Uterus (tissue), 2 donors: Measurements from ENCODE around the gene ZNF84.

Experiments
- CTCF ChIP-seq, 4 experiments: fragments of 200-600 bp in 2 of 4; fragments of 450-650 bp in 2 of 4; sonication (generic) in 2 of 4; IDR thresholded peaks; one replicate each; pipeline ENCODE4 v1.5.1; 2016 to 2019; ENCODE audit warnings: antibody characterized with exemption in 4 of 4, mild to moderate bottlenecking in 2 of 4, moderate library complexity in 1 of 4
- POLR2A ChIP-seq, 2 donors: fragments of 450-650 bp; IDR thresholded peaks; one replicate each; pipeline ENCODE4 v1.6.1; 2016; ENCODE audit warnings: antibody characterized with exemption in 2 of 2, mild to moderate bottlenecking in 1 of 2, moderate library complexity in 1 of 2

DNA sequence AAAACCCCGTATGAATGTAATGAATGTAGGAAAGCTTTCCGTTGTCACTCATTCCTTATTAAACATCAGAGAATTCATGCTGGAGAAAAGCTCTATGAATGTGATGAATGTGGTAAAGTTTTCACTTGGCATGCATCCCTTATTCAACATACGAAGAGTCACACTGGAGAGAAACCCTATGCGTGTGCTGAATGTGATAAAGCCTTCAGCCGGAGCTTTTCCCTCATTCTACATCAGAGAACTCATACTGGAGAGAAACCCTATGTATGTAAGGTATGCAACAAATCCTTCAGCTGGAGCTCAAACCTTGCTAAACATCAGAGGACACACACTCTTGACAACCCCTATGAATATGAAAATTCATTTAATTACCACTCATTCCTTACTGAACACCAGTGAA is 68.9 kb downstream of the ZNF84 start:
- TF ChIP-seq CTCF (IDR thresholded peaks at IDR 0.05) = no peak
- TF ChIP-seq POLR2A (IDR thresholded peaks at IDR 0.05) = no peak
